ENCODE data around the gene RNASEH1.

Gene RNASEH1

GRCh38 chr2:3558205-3559014 is at the start of gene RNASEH1:
TSS of gene RNASEH1 (minus strand) at chr2:3558333. CDS start at chr2:3558260, 73 bp downstream.
- peak; percentile 99 for DNase-seq

GRCh38 chr2:3606370-3607201 is 48.5 kb upstream of the RNASEH1 start:
- no peak for DNase-seq

GRCh38 chr2:3606028-3606369 is 47.9 kb upstream of the RNASEH1 start:
- no peak for DNase-seq

GRCh38 chr2:3604991-3605961 is 47.1 kb upstream of the RNASEH1 start:
- peak; percentile 65 for DNase-seq

GRCh38 chr2:3604207-3604877 is 46.2 kb upstream of the RNASEH1 start:
- DNase-seq = no peak

GRCh38 chr2:3603536-3604206 is 45.5 kb upstream of the RNASEH1 start:
- DNase-seq = no peak

- no peak for DNase-seq
Measured at GRCh38 chr2:3602553-3603339, 44.6 kb upstream of the RNASEH1 start.

GRCh38 chr2:3601561-3602271 is 43.6 kb upstream of the RNASEH1 start:
- DNase-seq = no peak

- DNase-seq = no peak
Measured at GRCh38 chr2:3600256-3600855, 42.2 kb upstream of the RNASEH1 start.

GRCh38 chr2:3598912-3599854 is 41.0 kb upstream of the RNASEH1 start:
- DNase-seq = no peak

- DNase-seq = peak; percentile 16
Measured at GRCh38 chr2:3598197-3598910, 40.2 kb upstream of the RNASEH1 start.

GRCh38 chr2:3597567-3597966 is 39.4 kb upstream of the RNASEH1 start:
- DNase-seq = no peak

- no peak for DNase-seq
Measured at GRCh38 chr2:3596901-3597417, 38.8 kb upstream of the RNASEH1 start.

GRCh38 chr2:3595985-3596384 is 37.9 kb upstream of the RNASEH1 start:
- DNase-seq = peak; percentile 30

GRCh38 chr2:3595404-3595803 is 37.3 kb upstream of the RNASEH1 start:
- DNase-seq = no peak

GRCh38 chr2:3594493-3595281 is 36.6 kb upstream of the RNASEH1 start, which contains the start of gene COLEC11:
TSS of gene COLEC11 (plus strand) at chr2:3595112. CDS start at chr2:3604341, 9,229 bp downstream.
- peak; percentile 51 for DNase-seq

- DNase-seq = no peak
Measured at GRCh38 chr2:3589086-3589485, 31.0 kb upstream of the RNASEH1 start.
